Measurements from ENCODE around the gene GPSM3.

GPSM3 gene

DNA sequence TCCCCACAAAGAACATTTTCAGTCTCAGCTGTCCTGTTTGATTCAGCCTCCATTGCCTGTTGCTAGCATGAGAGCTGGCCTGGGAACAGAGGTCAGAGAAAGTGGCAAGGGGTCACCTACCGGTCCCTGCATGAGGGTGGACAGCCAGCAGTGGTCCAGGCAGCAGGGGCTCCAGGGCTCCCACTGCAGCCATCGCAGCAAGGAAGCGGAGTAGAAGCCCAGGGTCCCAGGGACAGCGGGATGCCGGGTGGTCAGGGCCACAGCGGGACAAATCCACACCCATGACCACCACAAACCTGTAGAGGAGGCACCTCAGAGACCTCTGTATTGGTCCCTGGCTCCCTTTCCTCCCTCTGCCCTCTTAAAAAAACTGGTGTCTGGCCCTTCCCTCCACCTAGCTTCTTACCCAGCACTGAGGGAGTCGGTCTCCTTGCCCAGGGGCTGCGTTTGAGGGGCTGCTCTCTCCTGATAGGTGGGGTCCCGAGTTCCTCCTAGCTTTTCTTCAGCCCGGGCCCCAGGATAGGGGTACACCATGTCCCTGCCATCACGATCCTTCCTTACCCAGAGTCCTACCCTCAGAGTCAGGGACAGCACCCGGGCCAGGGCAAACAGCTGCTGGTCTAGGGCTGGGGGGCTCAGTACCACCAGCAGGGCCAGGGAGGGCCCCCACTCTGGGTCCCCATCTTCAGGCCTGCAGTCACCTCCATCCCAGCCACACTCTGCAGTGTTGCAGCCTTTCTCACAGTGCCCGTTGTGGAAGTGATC lies 8.4 kb upstream of the GPSM3 start:
- DNase-seq (ENCODE audit: low read depth in 1 of 2, low spot score in 1 of 2), result no peak
- H3K27me3 ChIP-seq (ENCODE audit: insufficient read depth, poor library complexity, severe bottlenecking), result no peaks in the 10 kb centered on the region
- no peak overlapping the region for H3K4me3 ChIP-seq (replicated peaks; ENCODE audit: insufficient read depth, low read length)
- no peak overlapping the region for H3K27ac ChIP-seq (replicated peaks)
- no peak for TF ChIP-seq SPI1 (IDR thresholded peaks at IDR 0.05; ENCODE audit: borderline replicate concordance, low read depth)
- TF ChIP-seq, protein P1, sequence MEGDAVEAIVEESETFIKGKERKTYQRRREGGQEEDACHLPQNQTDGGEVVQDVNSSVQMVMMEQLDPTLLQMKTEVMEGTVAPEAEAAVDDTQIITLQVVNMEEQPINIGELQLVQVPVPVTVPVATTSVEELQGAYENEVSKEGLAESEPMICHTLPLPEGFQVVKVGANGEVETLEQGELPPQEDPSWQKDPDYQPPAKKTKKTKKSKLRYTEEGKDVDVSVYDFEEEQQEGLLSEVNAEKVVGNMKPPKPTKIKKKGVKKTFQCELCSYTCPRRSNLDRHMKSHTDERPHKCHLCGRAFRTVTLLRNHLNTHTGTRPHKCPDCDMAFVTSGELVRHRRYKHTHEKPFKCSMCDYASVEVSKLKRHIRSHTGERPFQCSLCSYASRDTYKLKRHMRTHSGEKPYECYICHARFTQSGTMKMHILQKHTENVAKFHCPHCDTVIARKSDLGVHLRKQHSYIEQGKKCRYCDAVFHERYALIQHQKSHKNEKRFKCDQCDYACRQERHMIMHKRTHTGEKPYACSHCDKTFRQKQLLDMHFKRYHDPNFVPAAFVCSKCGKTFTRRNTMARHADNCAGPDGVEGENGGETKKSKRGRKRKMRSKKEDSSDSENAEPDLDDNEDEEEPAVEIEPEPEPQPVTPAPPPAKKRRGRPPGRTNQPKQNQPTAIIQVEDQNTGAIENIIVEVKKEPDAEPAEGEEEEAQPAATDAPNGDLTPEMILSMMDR (IDR thresholded peaks at IDR 0.05; ENCODE audit: insufficient read depth, low read length), result no peak

DNA sequence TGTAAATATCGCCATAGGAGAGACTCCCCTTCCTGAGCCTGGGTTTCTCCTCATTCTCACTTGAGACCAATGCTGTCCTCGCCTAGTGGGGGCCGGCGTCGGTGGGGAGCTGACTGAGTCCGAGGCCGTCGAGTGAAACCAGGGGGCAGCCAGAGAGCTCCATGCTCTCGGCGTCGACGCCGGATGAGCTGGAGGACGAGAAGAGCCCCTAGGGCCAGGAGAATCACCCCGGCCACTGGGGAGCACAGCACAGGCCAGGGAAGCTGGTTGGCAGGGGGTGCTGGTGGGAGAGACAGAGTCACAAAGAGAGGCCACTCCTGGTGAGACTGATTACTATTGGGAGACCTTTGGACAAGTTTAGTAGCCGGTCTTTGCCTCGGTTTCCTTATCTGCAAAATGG lies 6.4 kb upstream of the GPSM3 start:
- no peak for DNase-seq (ENCODE audit: low read depth in 1 of 2, low spot score in 1 of 2)
- Histone ChIP-seq H3K4me3 (replicated peaks; ENCODE audit: insufficient read depth, low read length) (no peak overlapping the region), H3K27ac (replicated peaks) (no peak overlapping the region), H3K27me3 (ENCODE audit: insufficient read depth, poor library complexity, severe bottlenecking) (no peaks in the 10 kb centered on the region)
- no peak for TF ChIP-seq SPI1 (IDR thresholded peaks at IDR 0.05; ENCODE audit: borderline replicate concordance, low read depth)
- TF ChIP-seq, protein P2, sequence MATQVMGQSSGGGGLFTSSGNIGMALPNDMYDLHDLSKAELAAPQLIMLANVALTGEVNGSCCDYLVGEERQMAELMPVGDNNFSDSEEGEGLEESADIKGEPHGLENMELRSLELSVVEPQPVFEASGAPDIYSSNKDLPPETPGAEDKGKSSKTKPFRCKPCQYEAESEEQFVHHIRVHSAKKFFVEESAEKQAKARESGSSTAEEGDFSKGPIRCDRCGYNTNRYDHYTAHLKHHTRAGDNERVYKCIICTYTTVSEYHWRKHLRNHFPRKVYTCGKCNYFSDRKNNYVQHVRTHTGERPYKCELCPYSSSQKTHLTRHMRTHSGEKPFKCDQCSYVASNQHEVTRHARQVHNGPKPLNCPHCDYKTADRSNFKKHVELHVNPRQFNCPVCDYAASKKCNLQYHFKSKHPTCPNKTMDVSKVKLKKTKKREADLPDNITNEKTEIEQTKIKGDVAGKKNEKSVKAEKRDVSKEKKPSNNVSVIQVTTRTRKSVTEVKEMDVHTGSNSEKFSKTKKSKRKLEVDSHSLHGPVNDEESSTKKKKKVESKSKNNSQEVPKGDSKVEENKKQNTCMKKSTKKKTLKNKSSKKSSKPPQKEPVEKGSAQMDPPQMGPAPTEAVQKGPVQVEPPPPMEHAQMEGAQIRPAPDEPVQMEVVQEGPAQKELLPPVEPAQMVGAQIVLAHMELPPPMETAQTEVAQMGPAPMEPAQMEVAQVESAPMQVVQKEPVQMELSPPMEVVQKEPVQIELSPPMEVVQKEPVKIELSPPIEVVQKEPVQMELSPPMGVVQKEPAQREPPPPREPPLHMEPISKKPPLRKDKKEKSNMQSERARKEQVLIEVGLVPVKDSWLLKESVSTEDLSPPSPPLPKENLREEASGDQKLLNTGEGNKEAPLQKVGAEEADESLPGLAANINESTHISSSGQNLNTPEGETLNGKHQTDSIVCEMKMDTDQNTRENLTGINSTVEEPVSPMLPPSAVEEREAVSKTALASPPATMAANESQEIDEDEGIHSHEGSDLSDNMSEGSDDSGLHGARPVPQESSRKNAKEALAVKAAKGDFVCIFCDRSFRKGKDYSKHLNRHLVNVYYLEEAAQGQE (IDR thresholded peaks at IDR 0.05; ENCODE audit: insufficient replicate concordance, low read depth), result no peak
- TF ChIP-seq GABPA (IDR thresholded peaks at IDR 0.05; ENCODE audit: low read depth), result no peak
- TF ChIP-seq, protein P1 (IDR thresholded peaks at IDR 0.05; ENCODE audit: insufficient read depth, low read length), result no peak
- TF ChIP-seq POLR2AphosphoS5 (IDR thresholded peaks at IDR 0.05; ENCODE audit: low read depth), result no peak

DNA sequence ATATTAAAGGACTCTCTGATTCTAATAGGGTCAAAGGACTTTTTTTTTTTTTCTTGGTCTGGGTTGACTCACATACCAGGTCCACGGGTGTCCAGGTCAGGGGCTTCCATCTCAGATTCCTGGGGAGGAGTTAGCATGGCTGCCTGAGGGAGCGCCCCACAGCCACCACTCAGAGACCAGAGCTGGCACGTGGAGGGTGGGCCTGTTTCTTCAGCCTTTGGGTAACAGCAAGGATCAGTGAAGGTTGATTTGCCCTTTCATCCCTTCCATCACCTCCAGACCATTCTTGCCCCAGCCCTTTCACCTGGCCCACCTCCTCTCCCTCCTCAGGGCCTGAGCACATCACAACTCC lies 5.9 kb upstream of the GPSM3 start:
- no peak for DNase-seq (ENCODE audit: low read depth in 1 of 2, low spot score in 1 of 2)
- Histone ChIP-seq H3K27me3 (ENCODE audit: insufficient read depth, poor library complexity, severe bottlenecking) (no peaks in the 10 kb centered on the region), H3K4me3 (replicated peaks; ENCODE audit: insufficient read depth, low read length) (no peak overlapping the region), H3K27ac (replicated peaks) (no peak overlapping the region)
- no peak for TF ChIP-seq GABPA (IDR thresholded peaks at IDR 0.05; ENCODE audit: low read depth)
- TF ChIP-seq, protein P2 (IDR thresholded peaks at IDR 0.05; ENCODE audit: insufficient replicate concordance, low read depth), result no peak

DNA sequence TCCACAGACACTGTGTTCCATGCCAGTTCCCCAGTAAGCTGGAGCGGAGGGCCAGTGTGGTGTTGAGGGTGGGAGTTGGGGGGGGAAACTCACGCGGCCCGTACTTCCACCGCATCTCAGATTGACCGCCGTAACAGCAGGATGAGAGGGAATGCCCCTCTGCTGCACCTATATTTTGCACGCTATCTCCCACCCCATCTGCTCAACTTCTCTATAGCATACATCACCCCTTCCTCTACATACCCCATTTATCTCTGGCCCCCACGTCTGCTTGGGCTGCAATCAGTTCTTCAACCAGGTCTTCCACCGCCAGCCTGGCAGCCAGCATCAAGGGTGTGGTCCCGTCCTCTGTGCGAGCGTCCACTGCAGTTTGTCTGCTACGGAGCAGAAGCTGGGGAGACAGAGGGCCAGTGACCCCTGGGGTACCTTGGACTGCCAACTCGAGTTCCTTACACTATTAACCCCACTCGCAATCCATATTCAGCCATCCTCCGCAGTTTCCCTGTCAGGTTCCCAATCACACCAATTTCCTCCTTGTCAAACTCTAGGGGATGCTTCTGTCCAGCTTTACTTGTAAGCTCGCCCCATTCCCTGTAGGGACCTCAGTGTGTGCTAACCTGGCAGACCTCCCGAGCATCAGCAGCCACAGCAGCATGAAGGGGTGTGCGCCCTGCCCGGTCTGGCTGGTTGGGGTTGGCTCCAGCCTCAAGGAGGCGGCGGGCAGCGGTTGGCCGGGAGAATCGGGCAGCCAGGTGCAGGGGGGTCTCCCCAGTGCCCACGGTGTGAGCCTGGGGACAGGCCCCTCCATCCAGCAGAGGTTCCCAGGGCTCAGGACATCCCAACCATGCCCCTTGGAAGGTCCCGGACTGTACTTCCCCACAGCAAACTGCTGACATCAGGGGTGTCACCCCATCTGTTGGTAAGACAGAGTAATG lies 4.5 kb upstream of the GPSM3 start:
- TF ChIP-seq SPI1 (IDR thresholded peaks at IDR 0.05; ENCODE audit: borderline replicate concordance, low read depth), result peak; percentile 4; the same call in 1 of the 2 replicates
- TF ChIP-seq, protein P1 (IDR thresholded peaks at IDR 0.05; ENCODE audit: insufficient read depth, low read length), result no peak
- Histone ChIP-seq H3K27me3 (ENCODE audit: insufficient read depth, poor library complexity, severe bottlenecking) (no peaks in the 10 kb centered on the region), H3K27ac (replicated peaks) (peak overlapping the region; percentile 90), H3K4me3 (replicated peaks; ENCODE audit: insufficient read depth, low read length) (peak overlapping the region; percentile 61)
- peak in 1 of 2 experiments; percentile 60 for DNase-seq (ENCODE audit: low read depth in 1 of 2, low spot score in 1 of 2)

Data from HL-60 (cell line).